ENCODE results near the gene LMF1.

- TF ChIP-seq CTCF (IDR thresholded peaks at IDR 0.05; ENCODE audit: insufficient read depth, low read length, poor library complexity, severe bottlenecking), result no peak
- TF ChIP-seq EZH2phosphoT487 (conservative IDR thresholded peaks at IDR 0.05; ENCODE audit: low read length), result no peak
Observed at GRCh38 chr16:1008085-1008484, 37.3 kb upstream of the LMF1 start.

All from SU-DHL-6 (cell line).